NCI-H2081 (cell line): ENCODE measurements around the gene REEP1.
"Not testable (repeated sequence)": the region's sequence is repeated elsewhere in the genome, so short reads cannot be mapped to it uniquely, and the experiment has no call there.

Source experiments
- DNase-seq, 2 experiments: peaks; one replicate each; lab custom pipeline; 2025; lab: John Stamatoyannopoulos, UW

REEP1 gene

GRCh38 chr2:86224645-86225355, 112.6 kb downstream of the REEP1 start:
- DNase-seq: no peak

- DNase-seq: no peak
Measured at GRCh38 chr2:86223927-86224560, 113.4 kb downstream of the REEP1 start.

- no peak for DNase-seq
Measured at GRCh38 chr2:86223140-86223926, 114.1 kb downstream of the REEP1 start.

GRCh38 chr2:86221066-86221684, 116.3 kb downstream of the REEP1 start:
- peak; percentile 42 to 63 for DNase-seq

DNA sequence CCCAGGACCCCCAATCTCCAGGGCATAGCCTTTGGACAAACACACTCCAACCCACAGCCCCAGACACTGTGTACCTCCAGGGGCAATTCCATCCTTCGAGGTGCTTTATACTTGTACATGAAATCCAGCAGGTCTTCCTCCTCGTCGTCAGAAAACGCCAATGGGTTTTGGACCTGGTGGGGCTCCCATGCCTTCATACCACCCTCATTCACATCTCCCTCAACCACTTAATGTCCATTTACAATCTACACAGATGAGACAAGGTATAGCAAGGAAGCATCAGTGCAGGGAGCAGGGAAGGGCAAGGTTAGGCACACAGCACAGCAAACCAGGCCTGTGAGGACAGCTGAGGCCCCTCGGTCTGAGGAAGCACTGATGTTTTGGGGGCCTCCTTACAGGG, 117.5 kb downstream of the REEP1 start:
- DNase-seq: no peak

- DNase-seq: no peak
Measured at GRCh38 chr2:86218124-86218523, 119.3 kb downstream of the REEP1 start.

DNA sequence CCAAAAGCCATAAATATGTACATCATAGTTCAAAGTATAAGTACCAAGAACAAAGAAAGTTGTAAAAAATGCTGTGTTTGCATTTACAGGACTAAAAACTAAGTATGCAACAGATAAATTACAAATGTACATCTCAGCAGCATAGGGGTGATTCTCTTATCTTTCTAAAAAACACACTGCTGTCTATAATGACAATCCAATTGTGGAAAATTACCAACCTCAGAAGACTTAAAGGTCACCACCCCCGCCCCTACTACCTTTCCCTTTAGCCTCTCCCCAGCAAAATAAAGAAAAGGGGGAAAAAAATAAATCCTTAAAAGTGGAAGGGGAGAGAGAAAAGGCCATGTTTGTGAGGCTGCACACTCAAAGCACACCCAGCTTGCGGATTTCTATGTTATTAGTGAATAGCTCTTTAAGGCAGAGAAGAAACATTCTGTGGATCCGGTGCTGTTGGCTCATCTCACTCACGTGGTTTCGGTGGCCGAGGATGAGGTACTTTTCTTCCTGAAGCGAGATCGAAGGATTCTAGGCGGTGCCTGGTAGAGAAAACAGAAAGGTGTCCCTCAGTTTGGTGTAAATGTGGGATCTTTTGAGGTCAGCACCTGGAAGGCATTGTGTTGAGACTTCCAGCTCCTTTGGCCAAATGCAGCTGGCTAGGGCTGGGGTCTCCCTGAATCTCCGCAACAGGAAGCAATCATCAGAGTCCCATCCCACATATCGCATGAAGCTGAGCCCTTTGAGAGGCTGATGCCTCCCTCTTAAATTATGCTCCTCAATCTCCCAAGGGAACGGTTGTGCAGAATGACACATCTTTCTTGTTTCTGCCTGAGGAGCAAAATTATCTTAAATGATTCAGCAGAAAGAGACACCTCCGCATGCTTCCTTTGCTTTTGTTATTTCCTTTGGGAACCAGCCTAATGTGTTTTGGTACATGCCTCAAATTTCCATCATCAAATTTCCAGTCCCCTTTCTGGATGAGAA, 120.6 kb downstream of the REEP1 start:
- DNase-seq: no peak

GRCh38 chr2:86214503-86214832, 123.0 kb downstream of the REEP1 start:
- no peak for DNase-seq

DNA sequence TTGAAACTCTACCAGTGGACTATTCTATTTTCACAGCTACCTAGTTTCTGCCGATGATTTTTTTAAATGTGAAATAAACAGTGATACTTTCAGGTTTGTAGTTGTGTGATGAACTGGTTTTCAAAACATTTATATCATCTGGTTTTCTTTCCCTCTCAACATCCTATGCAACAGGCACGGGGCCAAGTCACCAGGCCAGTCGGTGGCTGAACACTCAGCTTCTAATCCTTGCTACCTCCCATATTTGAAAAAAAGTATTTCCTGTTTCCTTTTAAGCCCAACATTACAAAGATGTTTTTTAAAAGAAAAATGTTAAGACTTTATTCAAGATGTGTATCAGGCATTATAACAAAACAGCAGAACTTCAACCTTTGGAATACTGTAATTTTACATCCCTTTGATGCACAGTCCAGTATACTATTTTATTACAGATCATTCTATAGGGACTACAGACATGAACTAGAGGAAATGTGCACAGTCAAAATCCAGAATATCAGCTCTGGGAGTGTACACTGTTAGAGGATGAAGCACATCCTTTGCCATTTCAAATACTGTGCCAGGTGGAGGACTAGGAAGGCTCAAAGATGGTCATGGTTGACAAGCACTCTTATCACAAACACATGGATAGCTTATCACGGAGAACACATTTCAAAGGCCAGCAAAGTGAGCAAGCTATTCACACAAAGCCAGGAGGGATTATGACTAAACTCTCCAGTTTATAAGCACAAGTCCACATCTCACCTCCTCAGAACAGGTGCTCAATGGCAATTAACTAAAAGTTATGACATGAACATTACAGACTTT, 123.5 kb downstream of the REEP1 start:
- DNase-seq: peak in 1 of 2 experiments; percentile 34

GRCh38 chr2:86213056-86213455, 124.4 kb downstream of the REEP1 start:
- DNase-seq: peak; percentile 27 to 70

- DNase-seq: no peak
Measured at GRCh38 chr2:86211796-86212188, 125.6 kb downstream of the REEP1 start.

- no peak for DNase-seq
Measured at GRCh38 chr2:86211033-86211795, 126.2 kb downstream of the REEP1 start.

DNA sequence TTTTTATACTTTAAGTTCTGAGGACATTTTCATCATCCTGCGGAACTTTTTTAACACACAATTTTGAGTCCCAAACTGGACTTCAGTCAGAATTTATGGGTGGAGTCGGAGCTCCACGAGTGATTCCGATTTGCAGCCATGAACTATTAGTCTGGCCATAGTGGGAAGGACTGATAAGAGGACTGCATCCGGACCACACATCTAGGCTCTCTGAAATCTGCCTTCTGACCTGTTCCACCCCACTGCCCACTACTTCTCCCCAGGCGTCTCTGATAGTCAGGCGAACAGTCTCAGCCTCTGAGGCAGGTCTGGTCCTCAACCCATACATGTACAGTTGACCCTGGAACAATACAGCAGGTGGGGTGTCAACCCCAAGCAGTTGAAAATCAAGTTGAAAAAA, 133.0 kb downstream of the REEP1 start:
- no peak for DNase-seq

DNA sequence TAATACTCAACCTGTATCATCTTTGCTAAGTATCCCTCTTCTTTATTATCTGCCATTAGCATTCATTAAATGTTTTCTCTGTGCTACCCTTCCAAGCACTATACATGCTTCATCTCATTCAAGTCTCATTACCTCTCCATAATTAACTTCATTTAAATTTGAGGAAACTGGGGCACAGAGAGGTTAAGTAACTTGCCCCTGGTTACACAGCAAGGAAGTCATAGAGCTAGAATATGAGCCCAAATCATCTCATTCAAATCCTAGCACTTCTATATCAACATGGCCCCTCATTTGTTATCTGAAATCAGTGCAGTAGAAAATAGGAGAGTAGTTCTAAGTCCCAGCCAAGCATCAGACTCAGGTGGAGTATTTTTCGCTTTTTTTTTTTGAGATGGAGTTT, 133.8 kb downstream of the REEP1 start:
- no peak for DNase-seq

DNA sequence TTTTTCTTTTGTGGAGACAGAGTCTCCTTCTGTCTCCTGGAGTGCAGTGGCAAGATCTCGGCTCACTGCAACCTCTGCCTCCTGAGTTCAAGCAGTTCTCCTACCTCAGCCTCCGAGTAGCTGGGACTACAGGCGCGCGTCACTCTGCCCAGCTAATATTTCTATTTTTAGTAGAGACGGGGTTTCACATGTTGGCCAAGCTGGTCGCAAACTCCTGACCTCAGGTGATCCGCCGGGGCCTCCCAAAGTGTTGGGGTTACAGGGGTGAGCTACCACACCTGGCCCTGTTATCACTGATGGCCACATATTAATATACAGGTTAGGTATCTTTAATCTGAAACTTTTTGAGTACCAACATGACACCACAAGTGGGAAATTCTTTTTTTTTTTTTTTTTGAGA, 134.7 kb downstream of the REEP1 start:
- DNase-seq: no peak

GRCh38 chr2:86202336-86202692, 135.1 kb downstream of the REEP1 start:
- DNase-seq: no peak

DNA sequence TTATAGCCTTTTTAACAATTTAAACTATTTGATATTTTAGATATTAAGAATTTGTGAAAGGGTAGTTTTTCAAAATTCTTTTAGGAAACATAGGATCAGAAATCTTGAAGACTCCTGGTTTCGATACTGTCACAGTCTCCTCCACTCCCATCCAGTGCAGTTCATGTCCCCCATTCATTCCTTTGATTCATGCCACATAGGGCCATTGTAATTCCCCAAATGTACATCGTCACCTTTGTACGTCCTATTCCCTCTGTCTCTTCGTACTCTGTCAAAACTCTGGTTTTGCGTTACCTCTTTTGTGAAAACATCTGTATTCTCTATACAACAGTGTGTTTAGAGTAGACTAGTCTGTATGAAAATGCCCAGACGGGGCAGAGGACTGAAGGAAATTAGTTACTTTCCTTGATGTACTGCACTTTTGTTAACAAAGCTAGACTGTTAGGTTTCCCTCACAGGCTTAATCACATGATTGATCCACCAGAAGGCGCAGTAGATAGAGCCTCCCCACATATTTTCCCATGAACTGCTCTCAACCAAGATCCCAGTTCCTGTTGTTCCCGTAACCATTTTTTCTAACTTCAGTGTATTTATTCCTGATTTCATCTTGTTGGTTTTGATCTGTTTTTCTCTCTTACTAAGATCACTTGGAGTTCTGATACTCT, 135.6 kb downstream of the REEP1 start:
- DNase-seq: no peak

- DNase-seq: not testable (repeated sequence)
Measured at GRCh38 chr2:86200564-86200963, 136.9 kb downstream of the REEP1 start.

DNA sequence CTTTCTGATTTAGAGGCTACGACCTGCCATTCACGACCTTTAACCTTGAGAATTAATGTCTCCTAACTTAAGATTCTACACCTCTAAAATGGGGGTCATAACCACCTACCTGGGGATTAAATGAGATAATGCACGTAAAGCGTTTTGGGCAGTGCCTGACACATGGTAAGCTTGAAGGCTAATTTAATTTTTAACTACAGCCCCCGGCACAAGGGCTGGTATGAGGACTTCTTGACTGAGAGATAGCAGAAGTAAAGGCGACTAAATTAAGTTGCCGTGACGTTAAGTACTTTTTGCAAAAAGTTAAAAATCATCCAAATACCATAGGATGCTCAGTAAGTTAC, 137.6 kb downstream of the REEP1 start:
- DNase-seq: no peak
